Body of pancreas (tissue), 4 donors: ENCODE measurements around the gene CNPY1.

Source experiments
- CTCF ChIP-seq, 7 experiments: fragments of 450-650 bp in 4 of 7; fragments of 200-600 bp in 3 of 7; sonication (generic) in 3 of 7; IDR thresholded peaks; one replicate each; pipeline ENCODE4 v1.5.1; 2016 to 2019; ENCODE audit warnings: antibody characterized with exemption in 7 of 7
- POLR2A ChIP-seq, 3 donors: fragments of 450-650 bp; IDR thresholded peaks; one replicate each; pipeline ENCODE4 v1.6.1; 2016; ENCODE audit warnings: antibody characterized with exemption in 3 of 3, mild to moderate bottlenecking in 2 of 3

- no peak for TF ChIP-seq POLR2A (IDR thresholded peaks at IDR 0.05)
- peak in 2 of 7 experiments; percentile 7 to 20 for TF ChIP-seq CTCF (IDR thresholded peaks at IDR 0.05)
These were observed 12.3 kb downstream of the CNPY1 start for GRCh38 chr7:155533827-155534690.
